Activated T-helper 2 cell treated with anti-CD3 and anti-CD28 coated beads, Interferon-gamma antibody, Interleukin-2, Interleukin-4, amounts not matched to agents 10 μg/mL and 5 μg/mL and 100 μg/mL, durations not matched to agents 14 hours and 24 hours and 36 hours (primary cell): ENCODE data around the gene DHX35. TPM values are rescaled to one million over a fixed set of nuclear protein-coding genes. Genes with fewer than 3 reads are reported as not detected.

Experiments
- DNase-seq: peaks from one replicate; pipeline ENCODE4 v3.0.0; 2021; ENCODE audit warnings: low spot score
- H3K27ac Mint-ChIP-seq: one replicate; pipeline ENCODE4 v1.8.0; 2021; ENCODE audit warnings: mixed read lengths
- H3K27me3 Mint-ChIP-seq: one replicate; pipeline ENCODE4 v1.8.0; 2021; ENCODE audit warnings: low read depth, mixed read lengths
- H3K36me3 Mint-ChIP-seq: one replicate; pipeline ENCODE4 v1.8.0; 2021; ENCODE audit warnings: low read depth, mixed read lengths
- H3K4me1 Mint-ChIP-seq: one replicate; pipeline ENCODE4 v1.8.0; 2021; ENCODE audit warnings: low read depth, mixed read lengths
- H3K4me3 Mint-ChIP-seq: one replicate; pipeline ENCODE4 v1.8.0; 2021; ENCODE audit warnings: low read depth, mild to moderate bottlenecking, moderate library complexity, mixed read lengths
- H3K9me3 Mint-ChIP-seq: one replicate; pipeline ENCODE4 v1.8.0; 2021; ENCODE audit warnings: mixed read lengths
- intact Hi-C: fragments of 100-400 bp; cut with micrococcal nuclease; formaldehyde crosslinking; loops from one replicate; pipeline ENCODE4 v1.15.1; 2023
- total RNA-seq: library from RNA; stranded (reverse); gene quantifications from 2 replicates; pipeline ENCODE4 v1.2.3, GENCODE V29; 2022

DHX35 gene
- total RNA-seq: 14.8 and 15.3 TPM in 2 replicates

DNA sequence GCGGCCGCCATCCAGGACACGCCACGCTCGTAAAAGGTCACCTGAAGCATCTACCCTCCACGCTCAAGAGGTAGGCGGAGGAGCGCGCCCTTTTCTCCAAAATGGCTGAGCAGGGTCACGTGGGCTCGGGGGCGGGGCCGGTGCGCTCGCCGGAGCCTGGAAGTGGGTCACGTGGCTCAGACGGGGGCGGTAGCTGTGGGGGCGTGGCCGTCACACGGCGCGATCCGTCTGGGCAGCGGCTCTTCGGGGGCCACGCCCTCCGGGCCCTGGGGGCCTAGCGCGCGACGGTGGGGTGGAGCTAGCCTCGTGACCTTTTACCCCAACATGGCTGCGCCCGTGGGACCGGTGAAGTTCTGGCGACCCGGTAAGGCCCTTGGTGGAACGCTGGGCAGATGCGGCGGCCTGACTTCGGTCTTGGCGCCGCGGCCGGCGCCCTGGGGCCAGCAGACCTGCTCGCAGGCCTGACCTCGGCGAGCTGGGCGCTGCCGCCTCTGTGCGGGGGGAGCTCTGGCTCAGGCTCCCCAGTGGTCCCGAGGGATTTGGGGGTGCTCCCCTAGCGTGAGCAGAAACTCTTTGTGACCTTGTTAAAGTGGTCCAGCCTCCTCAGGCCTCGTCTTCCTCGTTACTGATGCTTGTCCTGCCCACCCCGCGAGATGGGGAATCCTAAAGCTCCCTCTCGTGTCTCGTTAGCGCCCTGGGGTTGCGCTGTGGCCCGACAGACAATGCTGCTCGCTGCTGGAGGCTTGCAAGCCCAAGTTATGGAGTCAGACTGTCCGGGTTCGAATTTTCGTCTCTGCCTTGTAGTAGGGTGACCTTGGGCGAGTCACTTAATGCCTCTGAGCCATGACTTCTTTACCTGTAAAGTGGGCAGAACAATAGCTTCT lies at the start of gene DHX35:
DHX35 (plus strand) TSS at position 301 of the 884 bp plus-strand sequence; CDS start at position 325, 24 bp downstream.
- Mint-ChIP-seq H3K9me3 (no peaks in the 10 kb centered on the region), H3K4me3 (peak within 1 kb of the TSS; percentile 97)
- intact Hi-C loops: loop anchor here (1.0 to 2.0 kb wide), 3 partner anchors 35 to 57 kb away; partner anchors contain the start of gene FAM83D

GRCh38 chr20:38915355-38915754 lies 46.8 kb upstream of the DHX35 start:
- H3K27ac Mint-ChIP-seq: no peak overlapping the region
- H3K36me3 Mint-ChIP-seq: peaks cover 69% of the 10 kb centered on the region
- H3K4me3 Mint-ChIP-seq: no peak overlapping the region
- no peak for DNase-seq
- no peaks in the 10 kb centered on the region for H3K27me3 Mint-ChIP-seq
- no peaks in the 10 kb centered on the region for H3K9me3 Mint-ChIP-seq
- H3K4me1 Mint-ChIP-seq: no peaks in the 10 kb centered on the region
- intact Hi-C loops: no loop called here

More for the DNA sequence above, at the start of gene DHX35:
- Mint-ChIP-seq H3K4me1 (peaks cover 34% of the 10 kb centered on the region), H3K27ac (peak within 1 kb of the TSS; percentile 95), H3K27me3 (no peaks in the 10 kb centered on the region), H3K36me3 (peaks cover 25% of the 10 kb centered on the region)
- peak; percentile 99 for DNase-seq

DNA sequence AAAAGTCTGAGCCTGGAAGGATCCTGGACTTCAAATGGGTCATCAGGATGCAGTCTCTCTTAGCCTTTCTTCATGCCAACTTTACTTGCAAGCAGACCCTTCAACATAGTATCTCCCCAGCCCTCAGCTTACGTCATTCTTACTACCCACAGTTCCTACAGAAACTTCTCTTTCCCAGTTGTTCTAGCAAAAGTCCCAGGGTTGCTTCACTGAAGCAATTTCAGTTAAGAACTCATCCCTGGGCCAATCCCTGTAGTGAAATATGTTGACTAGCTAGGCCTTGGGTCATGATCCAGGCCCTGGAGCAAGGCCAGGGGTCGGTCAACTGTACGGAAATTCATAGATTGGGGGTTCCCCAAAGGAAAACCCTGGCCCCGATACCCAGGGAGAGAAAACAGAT lies 44.5 kb upstream of the DHX35 start:
- Mint-ChIP-seq H3K27ac (no peak overlapping the region), H3K9me3 (no peaks in the 10 kb centered on the region), H3K27me3 (no peaks in the 10 kb centered on the region), H3K36me3 (peaks cover 64% of the 10 kb centered on the region), H3K4me1 (no peaks in the 10 kb centered on the region), H3K4me3 (no peak overlapping the region)
- DNase-seq: no peak
- intact Hi-C loops: no loop called here

DNA sequence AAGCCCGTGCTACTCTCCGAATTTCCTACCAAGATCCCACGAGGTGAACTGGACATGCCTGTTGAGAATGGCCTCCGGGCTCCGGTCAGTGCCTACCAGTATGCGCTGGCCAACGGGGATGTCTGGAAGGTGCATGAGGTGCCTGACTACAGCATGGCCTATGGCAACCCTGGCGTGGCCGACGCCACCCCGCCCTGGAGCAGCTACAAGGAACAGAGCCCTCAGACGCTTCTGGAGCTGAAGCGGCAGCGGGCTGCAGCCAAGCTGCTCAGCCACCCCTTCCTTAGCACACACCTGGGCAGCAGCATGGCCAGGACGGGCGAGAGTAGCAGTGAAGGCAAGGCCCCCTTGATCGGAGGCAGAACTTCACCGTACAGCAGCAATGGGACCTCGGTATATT lies 44.0 kb upstream of the DHX35 start:
- Mint-ChIP-seq H3K36me3 (peaks cover 61% of the 10 kb centered on the region), H3K27ac (no peak overlapping the region), H3K4me3 (no peak overlapping the region), H3K4me1 (no peaks in the 10 kb centered on the region), H3K27me3 (no peaks in the 10 kb centered on the region), H3K9me3 (no peaks in the 10 kb centered on the region)
- DNase-seq: no peak
- intact Hi-C loops: no loop called here

DNA sequence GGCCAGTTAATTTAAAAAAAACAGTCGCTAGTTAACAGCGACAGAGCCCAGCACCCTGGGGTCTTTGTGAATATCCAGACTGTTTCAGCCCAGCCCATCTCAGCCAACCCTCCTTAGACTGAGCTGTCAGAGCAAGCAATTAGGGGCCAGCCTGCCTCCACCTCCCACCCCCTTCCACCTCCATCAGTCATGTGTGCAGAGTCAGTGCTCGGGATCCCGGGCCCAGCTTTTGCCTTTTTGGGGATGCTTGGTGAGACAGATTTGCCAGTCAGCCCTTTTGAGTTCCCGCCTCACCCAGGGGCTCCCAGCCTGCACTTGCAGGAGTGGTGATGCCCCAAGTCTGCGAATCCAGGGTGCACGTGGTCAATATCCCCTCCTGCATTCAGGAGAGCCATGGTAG lies 42.5 kb upstream of the DHX35 start:
- Mint-ChIP-seq H3K36me3 (peaks cover 52% of the 10 kb centered on the region), H3K4me1 (no peaks in the 10 kb centered on the region), H3K27ac (no peak overlapping the region), H3K4me3 (no peak overlapping the region), H3K9me3 (no peaks in the 10 kb centered on the region), H3K27me3 (no peaks in the 10 kb centered on the region)
- no peak for DNase-seq
- intact Hi-C loops: no loop called here

DNA sequence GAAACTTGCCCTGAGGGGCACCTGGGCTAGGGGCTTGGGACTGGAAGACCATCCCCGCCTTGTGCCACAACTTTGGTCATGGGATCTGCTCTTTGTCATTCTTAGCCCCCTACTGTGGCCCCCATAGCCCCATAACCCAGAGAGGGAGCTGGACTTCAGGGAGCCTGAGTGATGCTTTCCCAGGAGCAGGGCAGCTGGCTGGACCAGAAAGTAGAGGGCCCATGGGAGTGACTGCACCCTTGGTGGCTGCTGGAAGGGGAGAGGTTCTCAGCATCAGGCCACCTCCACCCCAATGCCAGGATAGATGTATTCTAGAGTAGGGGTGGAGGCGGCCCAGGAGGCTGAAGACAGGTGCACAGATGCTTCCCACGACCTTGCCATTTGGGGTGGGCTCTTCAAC lies 41.7 kb upstream of the DHX35 start:
- H3K27me3 Mint-ChIP-seq: no peaks in the 10 kb centered on the region
- H3K4me3 Mint-ChIP-seq: no peak overlapping the region
- H3K4me1 Mint-ChIP-seq: no peaks in the 10 kb centered on the region
- peaks cover 45% of the 10 kb centered on the region for H3K36me3 Mint-ChIP-seq
- no peak overlapping the region for H3K27ac Mint-ChIP-seq
- no peak for DNase-seq
- intact Hi-C loops: no loop called here
- no peaks in the 10 kb centered on the region for H3K9me3 Mint-ChIP-seq

- intact Hi-C loops: no loop called here
- H3K9me3 Mint-ChIP-seq: no peaks in the 10 kb centered on the region
- no peaks in the 10 kb centered on the region for H3K27me3 Mint-ChIP-seq
- H3K4me1 Mint-ChIP-seq: no peaks in the 10 kb centered on the region
- no peak overlapping the region for H3K4me3 Mint-ChIP-seq
- H3K27ac Mint-ChIP-seq: no peak overlapping the region
- no peak for DNase-seq
- peaks cover 40% of the 10 kb centered on the region for H3K36me3 Mint-ChIP-seq
Observed at GRCh38 chr20:38920851-38921250, 41.3 kb upstream of the DHX35 start.

DNA sequence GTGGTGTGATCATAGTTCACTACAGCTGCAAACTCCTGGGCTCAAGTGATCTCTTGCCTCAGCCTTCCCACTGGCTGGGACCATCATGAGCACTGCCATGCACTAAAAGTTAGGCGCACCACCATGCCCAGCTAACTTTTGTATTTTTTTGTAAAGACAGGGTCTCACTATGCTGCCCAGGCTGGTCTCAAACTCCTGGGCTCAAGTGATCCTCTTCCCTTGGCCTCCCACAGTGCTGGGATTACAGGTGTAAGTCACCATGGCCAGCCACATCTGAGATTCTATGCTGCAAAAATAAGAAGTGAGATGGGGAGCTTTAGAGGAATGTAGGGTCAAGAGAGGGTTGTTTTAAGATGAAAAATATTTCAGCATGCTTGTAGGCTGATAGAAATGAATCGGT lies 37.4 kb upstream of the DHX35 start:
- no peaks in the 10 kb centered on the region for H3K27me3 Mint-ChIP-seq
- peaks cover 32% of the 10 kb centered on the region for H3K36me3 Mint-ChIP-seq
- intact Hi-C loops: no loop called here
- DNase-seq: no peak
- no peak overlapping the region for H3K4me3 Mint-ChIP-seq
- H3K9me3 Mint-ChIP-seq: no peaks in the 10 kb centered on the region
- H3K4me1 Mint-ChIP-seq: peaks cover 14% of the 10 kb centered on the region
- peak overlapping the region; percentile 2 for H3K27ac Mint-ChIP-seq

DNA sequence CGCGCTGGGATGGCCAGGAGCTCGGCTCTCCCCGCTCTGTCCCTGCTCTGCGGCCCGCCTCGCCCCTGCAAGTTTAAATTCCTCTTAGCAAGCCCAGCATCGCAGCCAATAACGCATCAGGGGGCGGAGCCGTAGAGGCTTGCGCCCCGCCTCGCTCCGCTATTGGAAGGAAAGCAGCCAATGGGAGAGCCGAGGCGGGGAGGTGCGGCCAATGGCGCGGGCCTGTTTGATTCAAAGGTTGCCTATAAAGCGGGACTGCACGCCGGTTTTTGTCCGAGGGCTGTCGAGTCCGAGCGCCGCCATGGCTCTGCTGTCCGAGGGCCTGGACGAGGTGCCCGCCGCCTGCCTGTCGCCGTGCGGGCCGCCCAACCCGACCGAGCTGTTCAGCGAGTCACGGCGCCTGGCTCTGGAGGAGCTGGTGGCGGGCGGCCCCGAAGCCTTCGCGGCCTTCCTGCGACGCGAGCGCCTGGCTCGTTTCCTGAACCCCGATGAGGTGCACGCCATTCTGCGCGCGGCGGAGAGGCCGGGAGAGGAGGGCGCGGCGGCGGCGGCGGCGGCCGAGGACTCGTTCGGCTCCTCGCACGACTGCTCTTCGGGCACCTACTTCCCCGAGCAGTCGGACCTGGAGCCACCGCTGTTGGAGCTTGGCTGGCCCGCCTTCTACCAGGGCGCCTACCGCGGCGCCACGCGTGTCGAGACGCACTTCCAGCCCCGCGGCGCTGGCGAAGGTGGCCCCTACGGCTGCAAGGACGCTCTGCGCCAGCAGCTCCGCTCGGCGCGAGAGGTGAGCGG lies 35.8 kb upstream of the DHX35 start, which contains the start of gene FAM83D:
FAM83D (plus strand) TSS at position 276 of the 792 bp plus-strand sequence; CDS start at position 302, 26 bp downstream.
- Mint-ChIP-seq H3K4me3 (peak within 1 kb of the TSS; percentile 81), H3K27ac (peak within 1 kb of the TSS; percentile 65), H3K36me3 (peaks cover 28% of the 10 kb centered on the region), H3K4me1 (peaks cover 26% of the 10 kb centered on the region), H3K27me3 (no peaks in the 10 kb centered on the region), H3K9me3 (no peaks in the 10 kb centered on the region)
- peak; percentile 96 for DNase-seq
- intact Hi-C loops: loop anchor here (1.0 kb wide), 4 partner anchors 36 to 280 kb away; partner anchors contain the start of gene DHX35

- DNase-seq: no peak
- no peaks in the 10 kb centered on the region for H3K9me3 Mint-ChIP-seq
- no peaks in the 10 kb centered on the region for H3K27me3 Mint-ChIP-seq
- H3K36me3 Mint-ChIP-seq: peaks cover 23% of the 10 kb centered on the region
- H3K4me1 Mint-ChIP-seq: peaks cover 31% of the 10 kb centered on the region
- intact Hi-C loops: loop anchor here (1.0 kb wide), 4 partner anchors 35 to 281 kb away; partner anchors contain the start of gene DHX35
- peak overlapping the region; percentile 81 for H3K4me3 Mint-ChIP-seq
- H3K27ac Mint-ChIP-seq: peak overlapping the region; percentile 65
Observed at GRCh38 chr20:38926934-38927616, 35.1 kb upstream of the DHX35 start.

- no peaks in the 10 kb centered on the region for H3K9me3 Mint-ChIP-seq
- peaks cover 24% of the 10 kb centered on the region for H3K36me3 Mint-ChIP-seq
Observed at GRCh38 chr20:38927902-38928578, 34.1 kb upstream of the DHX35 start.

GRCh38 chr20:38930242-38930569 lies 31.9 kb upstream of the DHX35 start:
- no peaks in the 10 kb centered on the region for H3K27me3 Mint-ChIP-seq
- H3K4me1 Mint-ChIP-seq: peaks cover 46% of the 10 kb centered on the region
- peaks cover 29% of the 10 kb centered on the region for H3K36me3 Mint-ChIP-seq
- H3K27ac Mint-ChIP-seq: no peak overlapping the region
- no peak for DNase-seq
- no peaks in the 10 kb centered on the region for H3K9me3 Mint-ChIP-seq
- no peak overlapping the region for H3K4me3 Mint-ChIP-seq
- intact Hi-C loops: no loop called here

More at GRCh38 chr20:38927902-38928578, 34.1 kb upstream of the DHX35 start:
- Mint-ChIP-seq H3K4me1 (peaks cover 38% of the 10 kb centered on the region), H3K27me3 (no peaks in the 10 kb centered on the region), H3K27ac (peak overlapping the region; percentile 58), H3K4me3 (peak overlapping the region; percentile 81)
- DNase-seq: no peak
- intact Hi-C loops: no loop called here
